GM12878 (cell line): Measurements from ENCODE around the gene SCCPDH. TPM values are rescaled to one million over a fixed set of nuclear protein-coding genes. Genes with fewer than 3 reads are reported as not detected.

Experiments used
- ATAC-seq: fragments of 200-7000 bp; cut with Tn5 transposase; 3 replicates; pipeline ENCODE4 v1.9.1; 2020; ENCODE audit warnings: mild to moderate bottlenecking, moderate library complexity
- BruUV-seq: library from RNA; stranded (reverse); fragments of 400-500 nt; replicated peaks from 2 replicates; lab custom pipeline; 2021; lab: Mats Ljungman, UMichigan
- CTCF ChIA-PET: fragments of 300-600 bp; sonication (Branson Sonifier 250); formaldehyde crosslinking; extraction: SDS; loops from one replicate; lab custom pipeline; 2021; ENCODE audit warnings: inconsistent platforms; lab: Yijun Ruan, JAX
- POLR2A ChIA-PET: fragments of 350-600 bp; formaldehyde crosslinking; extraction: SDS; loops from one replicate; lab custom pipeline; 2021; ENCODE audit warnings: inconsistent platforms; lab: Charles Lee
- RAD21 ChIA-PET: fragments of 300-600 bp; sonication (Branson Sonifier 250); formaldehyde crosslinking; loops from one replicate; lab custom pipeline; 2023; ENCODE audit warnings: antibody characterized with exemption; ENCODE audit not compliant: unreplicated experiment; lab: Charles Lee
- SMC1A ChIA-PET: fragments of 300-600 bp; sonication (Branson Sonifier 250); formaldehyde crosslinking; loops from one replicate; lab custom pipeline; 2023; ENCODE audit not compliant: unreplicated experiment, uncharacterized antibody; lab: Charles Lee
- DNase-seq: peaks from one replicate; pipeline ENCODE4 v3.0.0-alpha.2; 2011; ENCODE audit warnings: low read depth, low spot score
- FAIRE-seq: peaks from 3 replicates; lab custom pipeline; 2011; peaks lifted over from hg19 to GRCh38; lab: Jason Lieb, UNC
- H2AFZ ChIP-seq: 2 replicates; pipeline ENCODE4 v1.6.0; 2011; ENCODE audit warnings: low read depth, low read length, control low read depth; ENCODE audit not compliant: control insufficient read depth
- H3K27ac ChIP-seq: 2 replicates; pipeline ENCODE4 v1.5.1; 2011; ENCODE audit warnings: control low read depth; ENCODE audit not compliant: control insufficient read depth, insufficient read depth
- H3K27me3 ChIP-seq, 2 experiments: replicated peaks in 1 of 2; 2 replicates each; pipeline versions ENCODE4 v1.6.0 to v1.6.1; 2011; ENCODE audit warnings: low read length in 1 of 2; ENCODE audit not compliant: control insufficient read depth in 2 of 2, insufficient read depth in 2 of 2
- H3K36me3 ChIP-seq, 2 experiments: 2 replicates each; pipeline ENCODE4 v1.5.1; 2011; ENCODE audit warnings: low read length in 1 of 2; ENCODE audit not compliant: control insufficient read depth in 2 of 2, insufficient read depth in 2 of 2
- H3K4me1 ChIP-seq: 2 replicates; pipeline ENCODE4 v1.6.1; 2011; ENCODE audit warnings: mild to moderate bottlenecking, low read length, moderate library complexity, mixed read lengths; ENCODE audit not compliant: control insufficient read depth, insufficient read depth
- H3K4me2 ChIP-seq: 2 replicates; pipeline ENCODE4 v1.6.0; 2011; ENCODE audit warnings: control low read depth; ENCODE audit not compliant: control insufficient read depth, insufficient read depth
- H3K4me3 ChIP-seq: fragments of 200-600 bp; sonication (generic); 2 replicates; pipeline ENCODE4 v1.5.1; 2016
- H3K79me2 ChIP-seq: 2 replicates; pipeline ENCODE4 v1.6.0; 2011; ENCODE audit warnings: low read length; ENCODE audit not compliant: control insufficient read depth, insufficient read depth
- H3K9ac ChIP-seq: 2 replicates; pipeline ENCODE4 v1.8.0; 2011; ENCODE audit warnings: low read length, control low read depth, mixed read lengths; ENCODE audit not compliant: control insufficient read depth, insufficient read depth
- H3K9me3 ChIP-seq: replicated peaks from 3 replicates; pipeline ENCODE4 v1.5.1; 2011; ENCODE audit warnings: mild to moderate bottlenecking, low read length; ENCODE audit not compliant: control insufficient read depth, insufficient read depth
- H4K20me1 ChIP-seq: 2 replicates; pipeline ENCODE4 v1.6.0; 2011; ENCODE audit not compliant: control insufficient read depth, insufficient read depth
- NR2C2 ChIP-seq: IDR thresholded peaks from 2 replicates; pipeline ENCODE4 v1.6.1; 2011; ENCODE audit warnings: borderline replicate concordance, low read depth; ENCODE audit not compliant: control insufficient read depth, insufficient read length
- PAX8 ChIP-seq: fragments of 450-650 bp; IDR thresholded peaks from 2 replicates; pipeline ENCODE4 v1.6.1; 2017; ENCODE audit warnings: mild to moderate bottlenecking, moderate library complexity
- PML ChIP-seq: IDR thresholded peaks from 2 replicates; pipeline ENCODE4 v1.6.1; 2012; ENCODE audit warnings: low read length, inconsistent platforms
- RAD51 ChIP-seq: fragments of 450-650 bp; IDR thresholded peaks from 2 replicates; pipeline ENCODE4 v1.6.1; 2016; ENCODE audit warnings: moderate library complexity, mild to moderate bottlenecking, inconsistent platforms
- SMARCA5 ChIP-seq: fragments of 450-650 bp; IDR thresholded peaks from 2 replicates; pipeline ENCODE4 v1.6.1; 2017; ENCODE audit warnings: mild to moderate bottlenecking
- SMC3 ChIP-seq: IDR thresholded peaks from 2 replicates; pipeline ENCODE4 v1.6.1; 2011; ENCODE audit warnings: low read length, improper control_type of control experiment, borderline replicate concordance
- STAT1 ChIP-seq: fragments of 450-650 bp; conservative IDR thresholded peaks from 2 replicates; pipeline ENCODE4 v1.6.1; 2014; ENCODE audit warnings: antibody characterized with exemption, mild to moderate bottlenecking
- TAF1 ChIP-seq: IDR thresholded peaks from 2 replicates; pipeline ENCODE4 v1.6.1; 2011; ENCODE audit warnings: mild to moderate bottlenecking, low read depth, low read length, borderline replicate concordance
- WGBS: methylation state at CpG from one replicate; pipeline ENCODE4 v1.1.6; 2016; ENCODE audit warnings: low lambda C conversion rate; ENCODE audit not compliant: insufficient replicate concordance, insufficient coverage; ENCODE audit errors: missing lambda C conversion rate; 5-methylcytosine and 5-hydroxymethylcytosine counted together
- in situ Hi-C: fragments of 300-500 bp; cut with MboI; formaldehyde crosslinking; loops from 9 replicates; pipeline ENCODE4 v1.14.3; 2018; ENCODE audit warnings: mixed read lengths
- intact Hi-C: fragments of 100-400 bp; cut with micrococcal nuclease; formaldehyde crosslinking; loops from one replicate; pipeline ENCODE4 v1.14.2; 2022; ENCODE audit not compliant: unreplicated experiment
- polyA plus RNA-seq, 11 experiments: library from polyadenylated mRNA; depleted of rRNA in 4 of 11; unstranded in 6 of 11; stranded (reverse) in 5 of 11; fragments of >200 nt; fragmentation: Nextera tagmentation in 4 of 11; fragmentation: Illumina TruSeq in 1 of 11; extraction: Ambion mirVana in 4 of 11; extraction: Trizol in 1 of 11; gene quantifications; 1 replicate in 1 of 11; 2 replicates in 10 of 11; pipeline versions ENCODE4 v1.2.1 to v1.2.3, GENCODE V29; 2011 to 2016; ENCODE audit warnings: inconsistent platforms in 2 of 11, missing spikeins in 2 of 11, low read depth in 1 of 11
- total RNA-seq, 4 experiments: library from RNA; depleted of rRNA in 3 of 4; stranded (reverse); fragments of >200 nt in 3 of 4; fragmentation: Illumina TruSeq in 1 of 4; extraction: Trizol in 1 of 4; gene quantifications; 2 replicates each; pipeline versions ENCODE4 v1.2.1 to v1.2.3, GENCODE V29; 2013 to 2021
- TF ChIP-seq, protein P1 (sequence below): fragments of 450-650 bp; IDR thresholded peaks from 2 replicates; pipeline ENCODE4 v1.6.1; 2014; ENCODE audit warnings: mild to moderate bottlenecking
- TF ChIP-seq, protein P2 (sequence below): IDR thresholded peaks from 2 replicates; pipeline ENCODE4 v1.6.1; 2012; ENCODE audit warnings: improper control_type of control experiment, low read depth, low read length; ENCODE audit not compliant: insufficient replicate concordance
- TF ChIP-seq, protein P3 (sequence below): fragments of 450-650 bp; formaldehyde crosslinking; IDR thresholded peaks from 2 replicates; pipeline ENCODE4 v1.5.0; 2022; ENCODE audit warnings: mild to moderate bottlenecking, missing genetic modification characterization

The SCCPDH gene
- total and polyA plus RNA-seq, 10 of the 15 experiments (the other 5 are each of a cell fraction or from before 2014, with no cell fraction given): 5.4 to 44.8 (median 24.5) TPM

DNA sequence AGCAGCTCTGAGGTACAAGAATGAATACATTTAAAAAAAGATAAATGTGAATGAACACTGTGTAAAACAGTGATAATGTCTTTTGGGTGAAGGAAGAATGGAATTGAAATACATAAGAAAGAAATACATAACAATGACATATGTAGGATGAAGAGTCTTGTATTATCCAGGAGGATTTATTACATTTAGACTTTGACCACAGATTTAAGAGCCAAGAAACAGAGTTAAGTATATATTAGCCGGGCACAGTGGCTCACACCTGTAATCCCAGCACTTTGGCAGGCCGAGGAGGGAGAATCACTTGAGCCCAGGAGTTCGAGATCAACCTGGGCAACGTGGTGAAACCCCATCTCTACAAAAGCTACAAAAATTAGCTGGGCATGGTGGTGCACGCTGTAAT, 79.7 kb downstream of the SCCPDH start:
- in situ Hi-C loops: no loop called here
- Histone ChIP-seq H3K4me2 (no peak overlapping the region), H3K9me3 (no peaks in the 10 kb centered on the region), H3K27me3 (no peaks in the 10 kb centered on the region), H3K27ac (no peak overlapping the region), H3K9ac (no peak overlapping the region), H3K36me3 (no peaks in the 10 kb centered on the region), H3K4me3 (no peak overlapping the region), H2AFZ (no peak overlapping the region), H4K20me1 (no peaks in the 10 kb centered on the region), H3K4me1 (no peaks in the 10 kb centered on the region), H3K79me2 (no peaks in the 10 kb centered on the region)
- ChIA-PET SMC1A (no interaction called here), RAD21 (no interaction called here), CTCF (no interaction called here), POLR2A (no interaction called here)
- intact Hi-C loops: no loop called here
- ATAC-seq (no peak), FAIRE-seq (no peak), DNase-seq (no peak)
- BruUV-seq: no TSS peak
- WGBS: 38% methylated on average over 5 of the region's 5 CpGs
- TF ChIP-seq, protein P1, sequence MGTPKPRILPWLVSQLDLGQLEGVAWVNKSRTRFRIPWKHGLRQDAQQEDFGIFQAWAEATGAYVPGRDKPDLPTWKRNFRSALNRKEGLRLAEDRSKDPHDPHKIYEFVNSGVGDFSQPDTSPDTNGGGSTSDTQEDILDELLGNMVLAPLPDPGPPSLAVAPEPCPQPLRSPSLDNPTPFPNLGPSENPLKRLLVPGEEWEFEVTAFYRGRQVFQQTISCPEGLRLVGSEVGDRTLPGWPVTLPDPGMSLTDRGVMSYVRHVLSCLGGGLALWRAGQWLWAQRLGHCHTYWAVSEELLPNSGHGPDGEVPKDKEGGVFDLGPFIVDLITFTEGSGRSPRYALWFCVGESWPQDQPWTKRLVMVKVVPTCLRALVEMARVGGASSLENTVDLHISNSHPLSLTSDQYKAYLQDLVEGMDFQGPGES: no peak
- TF ChIP-seq PML (no peak), STAT1 (no peak), NR2C2 (no peak), PAX8 (no peak), TAF1 (no peak), SMC3 (no peak), RAD51 (no peak), SMARCA5 (no peak)
- TF ChIP-seq, protein P2, sequence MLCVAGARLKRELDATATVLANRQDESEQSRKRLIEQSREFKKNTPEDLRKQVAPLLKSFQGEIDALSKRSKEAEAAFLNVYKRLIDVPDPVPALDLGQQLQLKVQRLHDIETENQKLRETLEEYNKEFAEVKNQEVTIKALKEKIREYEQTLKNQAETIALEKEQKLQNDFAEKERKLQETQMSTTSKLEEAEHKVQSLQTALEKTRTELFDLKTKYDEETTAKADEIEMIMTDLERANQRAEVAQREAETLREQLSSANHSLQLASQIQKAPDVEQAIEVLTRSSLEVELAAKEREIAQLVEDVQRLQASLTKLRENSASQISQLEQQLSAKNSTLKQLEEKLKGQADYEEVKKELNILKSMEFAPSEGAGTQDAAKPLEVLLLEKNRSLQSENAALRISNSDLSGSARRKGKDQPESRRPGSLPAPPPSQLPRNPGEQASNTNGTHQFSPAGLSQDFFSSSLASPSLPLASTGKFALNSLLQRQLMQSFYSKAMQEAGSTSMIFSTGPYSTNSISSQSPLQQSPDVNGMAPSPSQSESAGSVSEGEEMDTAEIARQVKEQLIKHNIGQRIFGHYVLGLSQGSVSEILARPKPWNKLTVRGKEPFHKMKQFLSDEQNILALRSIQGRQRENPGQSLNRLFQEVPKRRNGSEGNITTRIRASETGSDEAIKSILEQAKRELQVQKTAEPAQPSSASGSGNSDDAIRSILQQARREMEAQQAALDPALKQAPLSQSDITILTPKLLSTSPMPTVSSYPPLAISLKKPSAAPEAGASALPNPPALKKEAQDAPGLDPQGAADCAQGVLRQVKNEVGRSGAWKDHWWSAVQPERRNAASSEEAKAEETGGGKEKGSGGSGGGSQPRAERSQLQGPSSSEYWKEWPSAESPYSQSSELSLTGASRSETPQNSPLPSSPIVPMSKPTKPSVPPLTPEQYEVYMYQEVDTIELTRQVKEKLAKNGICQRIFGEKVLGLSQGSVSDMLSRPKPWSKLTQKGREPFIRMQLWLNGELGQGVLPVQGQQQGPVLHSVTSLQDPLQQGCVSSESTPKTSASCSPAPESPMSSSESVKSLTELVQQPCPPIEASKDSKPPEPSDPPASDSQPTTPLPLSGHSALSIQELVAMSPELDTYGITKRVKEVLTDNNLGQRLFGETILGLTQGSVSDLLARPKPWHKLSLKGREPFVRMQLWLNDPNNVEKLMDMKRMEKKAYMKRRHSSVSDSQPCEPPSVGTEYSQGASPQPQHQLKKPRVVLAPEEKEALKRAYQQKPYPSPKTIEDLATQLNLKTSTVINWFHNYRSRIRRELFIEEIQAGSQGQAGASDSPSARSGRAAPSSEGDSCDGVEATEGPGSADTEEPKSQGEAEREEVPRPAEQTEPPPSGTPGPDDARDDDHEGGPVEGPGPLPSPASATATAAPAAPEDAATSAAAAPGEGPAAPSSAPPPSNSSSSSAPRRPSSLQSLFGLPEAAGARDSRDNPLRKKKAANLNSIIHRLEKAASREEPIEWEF: no peak
- TF ChIP-seq, protein P3, sequence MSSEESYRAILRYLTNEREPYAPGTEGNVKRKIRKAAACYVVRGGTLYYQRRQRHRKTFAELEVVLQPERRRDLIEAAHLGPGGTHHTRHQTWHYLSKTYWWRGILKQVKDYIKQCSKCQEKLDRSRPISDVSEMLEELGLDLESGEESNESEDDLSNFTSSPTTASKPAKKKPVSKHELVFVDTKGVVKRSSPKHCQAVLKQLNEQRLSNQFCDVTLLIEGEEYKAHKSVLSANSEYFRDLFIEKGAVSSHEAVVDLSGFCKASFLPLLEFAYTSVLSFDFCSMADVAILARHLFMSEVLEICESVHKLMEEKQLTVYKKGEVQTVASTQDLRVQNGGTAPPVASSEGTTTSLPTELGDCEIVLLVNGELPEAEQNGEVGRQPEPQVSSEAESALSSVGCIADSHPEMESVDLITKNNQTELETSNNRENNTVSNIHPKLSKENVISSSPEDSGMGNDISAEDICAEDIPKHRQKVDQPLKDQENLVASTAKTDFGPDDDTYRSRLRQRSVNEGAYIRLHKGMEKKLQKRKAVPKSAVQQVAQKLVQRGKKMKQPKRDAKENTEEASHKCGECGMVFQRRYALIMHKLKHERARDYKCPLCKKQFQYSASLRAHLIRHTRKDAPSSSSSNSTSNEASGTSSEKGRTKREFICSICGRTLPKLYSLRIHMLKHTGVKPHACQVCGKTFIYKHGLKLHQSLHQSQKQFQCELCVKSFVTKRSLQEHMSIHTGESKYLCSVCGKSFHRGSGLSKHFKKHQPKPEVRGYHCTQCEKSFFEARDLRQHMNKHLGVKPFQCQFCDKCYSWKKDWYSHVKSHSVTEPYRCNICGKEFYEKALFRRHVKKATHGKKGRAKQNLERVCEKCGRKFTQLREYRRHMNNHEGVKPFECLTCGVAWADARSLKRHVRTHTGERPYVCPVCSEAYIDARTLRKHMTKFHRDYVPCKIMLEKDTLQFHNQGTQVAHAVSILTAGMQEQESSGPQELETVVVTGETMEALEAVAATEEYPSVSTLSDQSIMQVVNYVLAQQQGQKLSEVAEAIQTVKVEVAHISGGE (CRISPR knock-in tag): no peak
